ENCODE data around the gene PCAT6.
"Not testable (repeated sequence)": the region's sequence is repeated elsewhere in the genome, so short reads cannot be mapped to it uniquely, and the experiment has no call there.

Gene PCAT6

GRCh38 chr1:202807451-202807925, 3.3 kb upstream of the PCAT6 start:
- DNase-seq (ENCODE audit: low read depth in 2 of 2): peak; percentile 19 to 25

GRCh38 chr1:202807926-202808757, 2.6 kb upstream of the PCAT6 start, which contains the start of gene KDM5B:
Gene KDM5B, minus strand, starts transcription at chr1:202808421. Its CDS starts 116 bp downstream, at chr1:202808305.
- DNase-seq (ENCODE audit: low read depth in 2 of 2): peak; percentile 52 to 54

- DNase-seq (ENCODE audit: low read depth in 2 of 2): no peak
Measured at GRCh38 chr1:202809597-202810159, 1.1 kb upstream of the PCAT6 start.

- no peak for DNase-seq (ENCODE audit: low read depth in 2 of 2)
Measured at GRCh38 chr1:202810193-202810614, 550 bp upstream of the PCAT6 start.

GRCh38 chr1:202811296-202812175, 782 bp downstream of the PCAT6 start:
- peak in 1 of 2 donors; percentile 20 for DNase-seq (ENCODE audit: low read depth in 2 of 2)

GRCh38 chr1:202812176-202813026, 1.6 kb downstream of the PCAT6 start:
- no peak for DNase-seq (ENCODE audit: low read depth in 2 of 2)

- DNase-seq (ENCODE audit: low read depth in 2 of 2): no peak
Measured at GRCh38 chr1:202815120-202815519, 4.4 kb downstream of the PCAT6 start.

GRCh38 chr1:202818819-202819218, 8.1 kb downstream of the PCAT6 start:
- no peak for DNase-seq (ENCODE audit: low read depth in 2 of 2)

GRCh38 chr1:202821467-202821866, 10.7 kb downstream of the PCAT6 start:
- no peak for DNase-seq (ENCODE audit: low read depth in 2 of 2)

GRCh38 chr1:202825748-202826147, 15.0 kb downstream of the PCAT6 start:
- no peak for DNase-seq (ENCODE audit: low read depth in 2 of 2)

GRCh38 chr1:202829223-202829622, 18.5 kb downstream of the PCAT6 start:
- not testable (repeated sequence) for DNase-seq (ENCODE audit: low read depth in 2 of 2)

- DNase-seq (ENCODE audit: low read depth in 2 of 2): no peak
Measured at GRCh38 chr1:202831906-202832305, 21.2 kb downstream of the PCAT6 start.

GRCh38 chr1:202834771-202835547, 24.2 kb downstream of the PCAT6 start:
- DNase-seq (ENCODE audit: low read depth in 2 of 2): peak in 1 of 2 donors; percentile 13

GRCh38 chr1:202835548-202836072, 24.9 kb downstream of the PCAT6 start:
- DNase-seq (ENCODE audit: low read depth in 2 of 2): no peak

GRCh38 chr1:202836623-202837403, 26.1 kb downstream of the PCAT6 start:
- DNase-seq (ENCODE audit: low read depth in 2 of 2): no peak

- no peak for DNase-seq (ENCODE audit: low read depth in 2 of 2)
Measured at GRCh38 chr1:202837746-202838262, 27.1 kb downstream of the PCAT6 start.

GRCh38 chr1:202843081-202843480, 32.3 kb downstream of the PCAT6 start:
- DNase-seq (ENCODE audit: low read depth in 2 of 2): no peak

GRCh38 chr1:202844259-202844658, 33.5 kb downstream of the PCAT6 start:
- no peak for DNase-seq (ENCODE audit: low read depth in 2 of 2)

GRCh38 chr1:202844935-202845334, 34.2 kb downstream of the PCAT6 start:
- no peak for DNase-seq (ENCODE audit: low read depth in 2 of 2)
